ENCODE results near the gene INF2. TPM values are rescaled to one million over a fixed set of nuclear protein-coding genes. Genes with fewer than 3 reads are reported as not detected.
"Not testable (repeated sequence)": the region's sequence is repeated elsewhere in the genome, so short reads cannot be mapped to it uniquely, and the experiment has no call there.

Gene INF2
- total and polyA plus RNA-seq, 5 donors from 2014 or later: 4.2 to 74.3 (median 7.9) TPM

DNA sequence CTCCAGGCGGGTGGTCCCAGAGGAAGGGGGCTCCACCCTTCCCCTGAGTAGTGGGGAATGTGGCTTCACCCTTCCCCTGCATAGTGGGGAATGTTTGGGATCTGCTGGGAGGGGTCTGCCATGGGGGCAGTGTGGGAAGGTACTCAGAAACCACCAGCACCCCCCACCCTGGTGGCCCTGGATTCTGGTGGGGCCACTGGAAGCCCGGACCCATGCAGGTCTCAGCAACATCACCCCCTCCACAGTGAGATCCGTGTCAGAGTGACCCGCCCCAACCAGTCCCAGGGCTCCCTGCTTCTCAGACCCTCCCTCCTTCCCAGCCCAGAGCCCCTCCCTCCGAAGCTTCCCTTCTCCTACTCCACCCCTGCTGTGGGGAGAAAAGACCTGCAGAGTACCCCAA, 30.3 kb upstream of the INF2 start:
- Histone ChIP-seq H3K4me3 (ENCODE audit: low read depth, low read length) (no peak overlapping the region), H3K9me3 (ENCODE audit: control insufficient read depth in 2 of 2, low read length in 2 of 2) (no peaks in the 10 kb centered on the region), H3K27ac (ENCODE audit: insufficient read depth, low read length, poor library complexity, severe bottlenecking) (no peak overlapping the region), H3K36me3 (ENCODE audit: control insufficient read depth, insufficient read depth, low read length) (no peaks in the 10 kb centered on the region), H3K27me3 (ENCODE audit: control insufficient read depth, insufficient read depth, low read length) (no peaks in the 10 kb centered on the region), H3K4me1 (ENCODE audit: control insufficient read depth, insufficient read depth, low read length, poor library complexity, severe bottlenecking) (peaks cover 9% of the 10 kb centered on the region)
- H3K4me1 Mint-ChIP-seq: peaks cover 2 to 18% (median 9%) of the 10 kb centered on the region in 4 donors
- DNase-seq (no peak), ATAC-seq (ENCODE audit: low read depth in 2 of 2) (no peak)
- peaks cover 0 to 1% (median 0%) of the 10 kb centered on the region in 7 donors for H3K9me3 Mint-ChIP-seq
- H3K36me3 Mint-ChIP-seq: no peaks in the 10 kb centered on the region
- H3K27ac Mint-ChIP-seq: peak overlapping the region in 1 of 3 donors; percentile 14
- H3K4me3 Mint-ChIP-seq: no peak overlapping the region
- peaks cover 30% of the 10 kb centered on the region for H3K27me3 Mint-ChIP-seq

DNA sequence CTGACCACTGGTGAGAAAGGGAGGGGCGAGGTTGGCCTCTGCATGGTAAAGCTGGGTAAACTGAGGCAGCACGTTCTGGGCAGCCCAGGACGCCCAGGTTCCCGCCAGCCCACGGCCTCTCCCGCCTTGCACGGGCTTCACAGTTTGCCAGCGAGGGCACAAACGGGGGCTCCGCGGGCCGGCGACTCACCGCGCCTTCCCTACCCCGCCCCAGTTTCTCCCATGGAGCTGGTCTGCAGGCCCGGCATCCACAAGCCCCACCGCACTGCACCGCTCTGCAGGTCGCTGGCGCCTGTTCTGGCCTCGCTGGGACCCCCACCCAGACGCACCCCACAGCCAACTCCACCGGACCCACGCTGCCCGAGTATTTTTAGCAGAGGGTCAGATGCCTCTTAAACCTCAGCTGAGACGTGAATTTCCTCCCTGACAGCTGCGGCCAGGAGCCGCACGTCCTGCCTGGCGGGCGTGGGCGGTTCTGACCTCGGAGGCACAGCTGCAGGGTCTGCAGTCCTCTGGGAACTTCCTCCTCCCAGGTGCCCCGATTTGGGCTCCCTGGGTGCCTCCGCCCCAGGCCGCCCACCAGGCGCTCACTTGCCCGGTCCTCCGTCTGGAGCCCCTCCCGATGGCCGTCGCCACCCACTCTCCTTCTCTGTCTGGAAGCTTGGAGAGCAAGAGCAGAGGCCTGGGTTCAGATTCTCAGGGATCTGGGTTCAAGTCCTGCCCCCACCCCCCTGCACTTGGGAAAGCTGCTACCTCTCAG, 29.5 kb upstream of the INF2 start:
- no peaks in the 10 kb centered on the region for H3K27me3 ChIP-seq (ENCODE audit: control insufficient read depth, insufficient read depth, low read length)
- ATAC-seq (ENCODE audit: low read depth in 2 of 2): no peak
- Mint-ChIP-seq H3K36me3 (no peaks in the 10 kb centered on the region), H3K9me3 (no peaks in the 10 kb centered on the region), H3K4me1 (peaks cover 6 to 24% (median 10%) of the 10 kb centered on the region in 4 donors), H3K4me3 (peak overlapping the region in 1 of 4 donors; percentile 32), H3K27ac (no peak overlapping the region), H3K27me3 (peaks cover 24% of the 10 kb centered on the region)
- no peaks in the 10 kb centered on the region for H3K9me3 ChIP-seq (ENCODE audit: control insufficient read depth in 2 of 2, low read length in 2 of 2)
- DNase-seq: no peak
- H3K27ac ChIP-seq (ENCODE audit: insufficient read depth, low read length, poor library complexity, severe bottlenecking): no peak overlapping the region
- H3K4me3 ChIP-seq (ENCODE audit: low read depth, low read length): no peak overlapping the region
- peaks cover 9% of the 10 kb centered on the region for H3K4me1 ChIP-seq (ENCODE audit: control insufficient read depth, insufficient read depth, low read length, poor library complexity, severe bottlenecking)
- H3K36me3 ChIP-seq (ENCODE audit: control insufficient read depth, insufficient read depth, low read length): no peaks in the 10 kb centered on the region

DNA sequence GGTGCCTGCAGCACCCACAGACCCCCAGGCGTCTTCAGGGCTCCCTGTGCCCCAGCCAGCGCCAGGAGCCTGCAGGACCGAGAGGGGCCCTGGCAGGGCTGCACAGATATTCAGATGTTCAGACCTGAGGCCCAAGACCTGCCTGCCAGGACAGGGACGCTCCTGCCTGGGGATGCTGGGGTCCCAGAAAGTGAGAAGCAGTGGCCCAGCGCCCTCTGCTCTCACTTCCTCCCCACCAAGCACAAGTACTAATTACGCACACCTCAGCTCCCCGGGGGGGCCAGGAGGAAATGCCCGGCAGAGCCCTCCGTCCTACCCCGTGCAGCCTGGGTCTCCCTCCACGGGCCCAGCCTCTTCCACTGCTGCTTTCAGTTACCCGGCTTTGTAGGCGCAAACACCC, 28.8 kb upstream of the INF2 start:
- Histone ChIP-seq H3K4me1 (ENCODE audit: control insufficient read depth, insufficient read depth, low read length, poor library complexity, severe bottlenecking) (peaks cover 13% of the 10 kb centered on the region), H3K27ac (ENCODE audit: insufficient read depth, low read length, poor library complexity, severe bottlenecking) (no peak overlapping the region), H3K9me3 (ENCODE audit: control insufficient read depth in 2 of 2, low read length in 2 of 2) (no peaks in the 10 kb centered on the region), H3K36me3 (ENCODE audit: control insufficient read depth, insufficient read depth, low read length) (no peaks in the 10 kb centered on the region), H3K4me3 (ENCODE audit: low read depth, low read length) (no peak overlapping the region), H3K27me3 (ENCODE audit: control insufficient read depth, insufficient read depth, low read length) (no peaks in the 10 kb centered on the region)
- no peak for DNase-seq
- peak in 1 of 2 donors; percentile 18 for ATAC-seq (ENCODE audit: low read depth in 2 of 2)
- Mint-ChIP-seq H3K4me1 (peaks cover 6 to 31% (median 17%) of the 10 kb centered on the region in 4 donors), H3K4me3 (no peak overlapping the region), H3K36me3 (no peaks in the 10 kb centered on the region), H3K27me3 (peaks cover 30% of the 10 kb centered on the region), H3K27ac (peak overlapping the region in 1 of 3 donors; percentile 26), H3K9me3 (no peaks in the 10 kb centered on the region)

DNA sequence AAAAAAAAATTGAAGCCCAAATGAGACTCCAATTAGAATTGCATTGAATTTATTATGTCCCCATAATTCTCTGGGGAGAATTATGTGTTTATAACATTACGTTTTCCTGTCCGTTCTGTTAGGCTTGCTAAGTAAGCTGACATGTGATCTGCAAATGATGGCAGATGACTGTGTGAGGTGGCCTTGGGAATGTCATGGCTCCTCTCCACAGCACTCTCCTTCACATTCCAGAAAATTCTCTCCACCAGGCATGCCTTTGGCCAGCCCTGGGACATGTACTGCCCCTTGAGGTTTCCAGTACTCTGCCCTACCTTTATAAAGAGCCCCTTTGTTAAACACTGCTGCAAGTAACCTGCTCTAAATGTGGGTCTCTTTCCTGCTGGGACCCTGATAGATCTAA, 28.3 kb upstream of the INF2 start:
- Histone ChIP-seq H3K27me3 (ENCODE audit: control insufficient read depth, insufficient read depth, low read length) (no peaks in the 10 kb centered on the region), H3K9me3 (ENCODE audit: control insufficient read depth in 2 of 2, low read length in 2 of 2) (no peaks in the 10 kb centered on the region), H3K4me1 (ENCODE audit: control insufficient read depth, insufficient read depth, low read length, poor library complexity, severe bottlenecking) (peaks cover 18% of the 10 kb centered on the region), H3K4me3 (ENCODE audit: low read depth, low read length) (no peak overlapping the region), H3K27ac (ENCODE audit: insufficient read depth, low read length, poor library complexity, severe bottlenecking) (no peak overlapping the region), H3K36me3 (ENCODE audit: control insufficient read depth, insufficient read depth, low read length) (no peaks in the 10 kb centered on the region)
- DNase-seq (no peak), ATAC-seq (ENCODE audit: low read depth in 2 of 2) (no peak)
- H3K9me3 Mint-ChIP-seq: no peaks in the 10 kb centered on the region
- H3K36me3 Mint-ChIP-seq: no peaks in the 10 kb centered on the region
- H3K27me3 Mint-ChIP-seq: peaks cover 28% of the 10 kb centered on the region
- no peak overlapping the region for H3K4me3 Mint-ChIP-seq
- H3K4me1 Mint-ChIP-seq: peaks cover 6 to 34% (median 18%) of the 10 kb centered on the region in 4 donors
- peak overlapping the region in 1 of 3 donors; percentile 49 for H3K27ac Mint-ChIP-seq

DNA sequence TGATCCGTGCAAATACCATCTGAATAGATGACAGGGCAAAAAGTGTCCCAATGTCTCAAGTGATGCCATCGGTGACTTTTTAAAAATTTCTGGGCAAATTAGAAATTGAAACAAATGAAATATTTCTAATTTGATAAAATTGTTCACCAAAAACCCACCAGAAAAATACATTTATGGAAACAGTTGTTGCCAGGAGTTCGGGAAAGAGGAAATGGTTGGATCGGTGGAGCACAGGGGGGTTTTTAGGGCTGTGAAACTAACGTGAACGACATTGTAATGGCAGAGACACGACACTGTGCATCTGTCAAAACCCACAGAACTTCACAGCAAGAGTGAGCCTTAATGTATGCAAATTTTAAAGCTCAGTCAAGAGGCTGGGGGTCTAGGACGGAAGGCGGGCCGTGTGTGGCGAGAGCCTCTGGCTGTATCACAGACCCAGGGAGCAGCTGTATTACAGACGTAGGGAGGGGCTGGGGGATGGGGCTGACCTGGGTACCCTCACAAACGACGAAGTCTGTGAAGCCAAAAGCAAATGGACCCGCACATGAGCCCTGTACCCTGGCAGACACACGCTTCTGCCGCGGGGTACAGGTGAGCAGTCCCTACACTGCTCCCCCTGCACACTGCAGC, 27.8 kb upstream of the INF2 start:
- H3K27me3 ChIP-seq (ENCODE audit: control insufficient read depth, insufficient read depth, low read length); DNase-seq; H3K27ac ChIP-seq (ENCODE audit: insufficient read depth, low read length, poor library complexity, severe bottlenecking); H3K9me3 Mint-ChIP-seq; H3K36me3 Mint-ChIP-seq; H3K4me3 ChIP-seq (ENCODE audit: low read depth, low read length); ATAC-seq (ENCODE audit: low read depth in 2 of 2); H3K36me3 ChIP-seq (ENCODE audit: control insufficient read depth, insufficient read depth, low read length); H3K9me3 ChIP-seq (ENCODE audit: control insufficient read depth in 2 of 2, low read length in 2 of 2); H3K27ac Mint-ChIP-seq; H3K4me3 Mint-ChIP-seq: not testable (repeated sequence)
- Mint-ChIP-seq H3K27me3 (peaks cover 26% of the 10 kb centered on the region), H3K4me1 (peaks cover 6 to 37% (median 18%) of the 10 kb centered on the region in 4 donors)
- peaks cover 22% of the 10 kb centered on the region for H3K4me1 ChIP-seq (ENCODE audit: control insufficient read depth, insufficient read depth, low read length, poor library complexity, severe bottlenecking)

DNA sequence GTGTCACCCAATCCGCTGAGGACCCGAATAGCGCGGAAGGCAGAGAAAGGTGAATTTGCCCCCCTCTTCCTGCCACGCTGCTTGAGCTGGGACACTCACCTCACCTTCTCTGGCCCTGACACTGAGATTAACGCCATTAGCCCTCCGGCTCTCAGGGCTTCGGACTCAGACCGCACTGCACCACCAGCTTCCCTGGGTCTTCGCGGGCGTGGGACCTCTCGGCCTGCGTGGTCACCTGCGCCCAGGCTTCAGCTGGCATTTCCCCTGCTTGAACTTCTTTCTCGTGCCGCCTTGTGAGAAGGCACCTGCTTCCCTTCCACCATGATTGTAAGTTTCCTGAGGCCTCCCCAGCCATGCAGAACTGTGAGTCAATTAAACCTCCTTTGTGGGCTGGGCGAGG, 26.9 kb upstream of the INF2 start:
- ATAC-seq (ENCODE audit: low read depth in 2 of 2); H3K9me3 ChIP-seq (ENCODE audit: control insufficient read depth in 2 of 2, low read length in 2 of 2); H3K36me3 Mint-ChIP-seq; H3K9me3 Mint-ChIP-seq; H3K27me3 ChIP-seq (ENCODE audit: control insufficient read depth, insufficient read depth, low read length); DNase-seq; H3K36me3 ChIP-seq (ENCODE audit: control insufficient read depth, insufficient read depth, low read length); H3K27ac ChIP-seq (ENCODE audit: insufficient read depth, low read length, poor library complexity, severe bottlenecking); H3K4me3 ChIP-seq (ENCODE audit: low read depth, low read length); H3K27ac Mint-ChIP-seq; H3K4me3 Mint-ChIP-seq: not testable (repeated sequence)
- Mint-ChIP-seq H3K27me3 (peaks cover 26% of the 10 kb centered on the region), H3K4me1 (peaks cover 6 to 34% (median 18%) of the 10 kb centered on the region in 4 donors)
- H3K4me1 ChIP-seq (ENCODE audit: control insufficient read depth, insufficient read depth, low read length, poor library complexity, severe bottlenecking): peaks cover 22% of the 10 kb centered on the region

DNA sequence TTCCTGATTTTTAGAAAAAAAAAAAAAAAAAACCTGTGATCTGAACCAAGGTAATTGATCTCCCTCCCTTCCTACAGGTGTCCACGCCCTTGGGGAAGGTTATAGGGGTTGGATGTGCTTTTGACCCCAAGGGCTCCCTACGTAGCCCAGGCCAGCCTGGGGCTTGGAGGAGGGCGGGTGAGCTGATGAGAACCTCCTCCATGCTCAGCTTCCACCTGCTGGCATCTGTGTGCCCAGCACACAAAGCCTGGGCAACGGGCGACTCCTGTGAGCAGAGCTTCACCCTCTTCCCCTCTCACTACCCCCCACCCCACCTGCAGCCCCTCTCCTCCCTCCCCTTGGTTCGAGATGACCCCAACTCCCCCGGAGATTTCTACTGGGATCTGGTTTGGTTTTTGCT, 25.3 kb upstream of the INF2 start:
- no peaks in the 10 kb centered on the region for H3K36me3 Mint-ChIP-seq
- Histone ChIP-seq H3K4me1 (ENCODE audit: control insufficient read depth, insufficient read depth, low read length, poor library complexity, severe bottlenecking) (peaks cover 22% of the 10 kb centered on the region), H3K27ac (ENCODE audit: insufficient read depth, low read length, poor library complexity, severe bottlenecking) (no peak overlapping the region), H3K9me3 (ENCODE audit: control insufficient read depth in 2 of 2, low read length in 2 of 2) (no peaks in the 10 kb centered on the region), H3K36me3 (ENCODE audit: control insufficient read depth, insufficient read depth, low read length) (no peaks in the 10 kb centered on the region), H3K4me3 (ENCODE audit: low read depth, low read length) (no peak overlapping the region), H3K27me3 (ENCODE audit: control insufficient read depth, insufficient read depth, low read length) (no peaks in the 10 kb centered on the region)
- DNase-seq: no peak
- H3K4me3 Mint-ChIP-seq: no peak overlapping the region
- peaks cover 23% of the 10 kb centered on the region for H3K27me3 Mint-ChIP-seq
- H3K4me1 Mint-ChIP-seq: peaks cover 6 to 29% (median 15%) of the 10 kb centered on the region in 4 donors
- peak overlapping the region in 1 of 3 donors; percentile 71 for H3K27ac Mint-ChIP-seq
- no peaks in the 10 kb centered on the region for H3K9me3 Mint-ChIP-seq
- no peak for ATAC-seq (ENCODE audit: low read depth in 2 of 2)

Measured in CD4-positive, CD25-positive, alpha-beta regulatory T cell (primary cell).